OCI-LY1 (cell line): ENCODE results near the gene FHOD3.

Experiments
- H2AFZ ChIP-seq: fragments of 200-600 bp; sonication (generic), shearing (Covaris generic); 2 replicates; pipeline ENCODE4 v1.6.0; 2014; ENCODE audit warnings: antibody characterized with exemption, mild to moderate bottlenecking, low read length
- H3F3A ChIP-seq: fragments of 200-600 bp; sonication (generic), shearing (Covaris generic); 2 replicates; pipeline ENCODE4 v1.6.0; 2014; ENCODE audit warnings: mild to moderate bottlenecking, antibody characterized with exemption, low read length, moderate library complexity; ENCODE audit not compliant: insufficient read depth
- H3K27ac ChIP-seq: fragments of 200-600 bp; sonication (generic); 2 replicates; pipeline ENCODE4 v1.5.1; 2014; ENCODE audit warnings: low read length, mixed run types, mild to moderate bottlenecking, low read depth; ENCODE audit not compliant: poor library complexity, severe bottlenecking
- H3K27me3 ChIP-seq: fragments of 200-600 bp; sonication (generic); 2 replicates; pipeline ENCODE4 v1.6.0; 2014; ENCODE audit warnings: antibody characterized with exemption, mild to moderate bottlenecking, low read length, moderate library complexity; ENCODE audit not compliant: insufficient read depth
- H3K36me3 ChIP-seq: fragments of 200-600 bp; sonication (generic); 2 replicates; pipeline ENCODE4 v1.6.1; 2014; ENCODE audit warnings: mild to moderate bottlenecking, antibody characterized with exemption, low read length, moderate library complexity, mixed read lengths; ENCODE audit not compliant: insufficient read depth
- H3K4me1 ChIP-seq: fragments of 200-600 bp; sonication (generic); 2 replicates; pipeline ENCODE4 v1.5.1; 2014; ENCODE audit warnings: mild to moderate bottlenecking, low read length, moderate library complexity; ENCODE audit not compliant: insufficient read depth, severe bottlenecking
- H3K4me2 ChIP-seq: fragments of 200-600 bp; sonication (generic), shearing (Covaris generic); 2 replicates; pipeline ENCODE4 v1.6.1; 2014; ENCODE audit warnings: low read length
- H3K4me3 ChIP-seq: fragments of 200-600 bp; sonication (generic); 2 replicates; pipeline ENCODE4 v1.5.1; 2014; ENCODE audit warnings: low read length, low read depth, mild to moderate bottlenecking, mixed read lengths; ENCODE audit not compliant: poor library complexity, severe bottlenecking
- H3K79me2 ChIP-seq: fragments of 200-600 bp; shearing (Covaris generic); 2 replicates; pipeline ENCODE4 v1.6.1; 2016; ENCODE audit warnings: mixed run types, low read length, mixed read lengths; ENCODE audit not compliant: insufficient read depth
- H3K9ac ChIP-seq: fragments of 200-600 bp; sonication (generic), shearing (Covaris generic); 2 replicates; pipeline ENCODE4 v1.6.1; 2014; ENCODE audit warnings: mild to moderate bottlenecking, low read length, mixed read lengths
- H3K9me2 ChIP-seq: fragments of 200-600 bp; sonication (generic), shearing (Covaris generic); 2 replicates; pipeline ENCODE4 v1.6.1; 2014; ENCODE audit warnings: low read depth, mild to moderate bottlenecking, low read length, mixed read lengths
- H3K9me3 ChIP-seq: fragments of 200-600 bp; shearing (Covaris generic); 2 replicates; pipeline ENCODE4 v1.6.1; 2014; ENCODE audit warnings: low read length, mixed read lengths
- H4K20me1 ChIP-seq: fragments of 200-600 bp; sonication (generic), shearing (Covaris generic); 2 replicates; pipeline ENCODE4 v1.6.0; 2016; ENCODE audit warnings: mild to moderate bottlenecking, low read length; ENCODE audit not compliant: insufficient read depth
- EZH2 ChIP-seq: fragments of 200-600 bp; sonication (generic), shearing (Covaris generic); IDR thresholded peaks from 2 replicates; pipeline ENCODE4 v1.8.0; 2017; ENCODE audit warnings: borderline replicate concordance, mixed run types, mild to moderate bottlenecking, antibody characterized with exemption, low read length, moderate library complexity, mixed read lengths
- TF ChIP-seq, protein P1 (sequence below): fragments of 200-600 bp; sonication (generic), shearing (Covaris generic); IDR thresholded peaks from 2 replicates; pipeline ENCODE4 v1.5.1; 2017; ENCODE audit warnings: mild to moderate bottlenecking, antibody characterized with exemption, low read length, moderate library complexity, mixed read lengths

FHOD3 gene

DNA sequence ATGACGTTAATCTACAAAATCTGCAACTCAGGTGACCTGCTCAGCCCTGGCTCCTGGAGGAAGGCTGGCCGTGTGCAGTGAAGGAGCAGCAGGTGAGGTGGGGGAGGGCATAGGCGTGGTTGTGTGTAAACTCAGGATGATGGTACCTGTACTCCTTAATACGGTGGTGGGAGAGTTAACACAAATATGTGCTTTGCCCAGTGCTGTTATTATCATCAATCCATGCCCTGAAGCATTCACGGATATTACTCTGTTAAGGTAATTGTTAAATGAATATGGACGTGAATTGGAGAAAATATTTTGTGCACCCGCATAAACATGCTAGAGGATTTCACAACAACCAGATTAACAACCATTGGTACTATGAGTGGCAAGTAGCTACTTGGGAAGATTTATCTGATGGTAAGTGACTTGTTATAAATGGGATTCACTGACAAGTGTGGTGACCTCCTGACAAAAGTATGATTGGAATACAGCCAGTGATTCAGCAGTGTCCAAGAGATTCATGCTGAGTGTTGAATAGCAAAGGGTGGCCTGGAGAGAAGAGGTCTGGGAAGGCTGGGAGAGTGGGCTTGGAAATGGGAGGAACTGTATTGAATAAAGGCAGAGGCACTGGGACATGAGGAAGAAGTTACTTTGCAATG is 337.2 kb downstream of the FHOD3 start:
- no peak for TF ChIP-seq EZH2
- TF ChIP-seq, protein P1, sequence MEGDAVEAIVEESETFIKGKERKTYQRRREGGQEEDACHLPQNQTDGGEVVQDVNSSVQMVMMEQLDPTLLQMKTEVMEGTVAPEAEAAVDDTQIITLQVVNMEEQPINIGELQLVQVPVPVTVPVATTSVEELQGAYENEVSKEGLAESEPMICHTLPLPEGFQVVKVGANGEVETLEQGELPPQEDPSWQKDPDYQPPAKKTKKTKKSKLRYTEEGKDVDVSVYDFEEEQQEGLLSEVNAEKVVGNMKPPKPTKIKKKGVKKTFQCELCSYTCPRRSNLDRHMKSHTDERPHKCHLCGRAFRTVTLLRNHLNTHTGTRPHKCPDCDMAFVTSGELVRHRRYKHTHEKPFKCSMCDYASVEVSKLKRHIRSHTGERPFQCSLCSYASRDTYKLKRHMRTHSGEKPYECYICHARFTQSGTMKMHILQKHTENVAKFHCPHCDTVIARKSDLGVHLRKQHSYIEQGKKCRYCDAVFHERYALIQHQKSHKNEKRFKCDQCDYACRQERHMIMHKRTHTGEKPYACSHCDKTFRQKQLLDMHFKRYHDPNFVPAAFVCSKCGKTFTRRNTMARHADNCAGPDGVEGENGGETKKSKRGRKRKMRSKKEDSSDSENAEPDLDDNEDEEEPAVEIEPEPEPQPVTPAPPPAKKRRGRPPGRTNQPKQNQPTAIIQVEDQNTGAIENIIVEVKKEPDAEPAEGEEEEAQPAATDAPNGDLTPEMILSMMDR, result no peak
- H3K36me3 ChIP-seq, result no peaks in the 10 kb centered on the region
- no peak overlapping the region for H3K9ac ChIP-seq
- no peak overlapping the region for H2AFZ ChIP-seq
- no peaks in the 10 kb centered on the region for H3F3A ChIP-seq
- H3K79me2 ChIP-seq, result no peaks in the 10 kb centered on the region
- no peak overlapping the region for H3K27ac ChIP-seq
- no peaks in the 10 kb centered on the region for H3K9me3 ChIP-seq
- H3K4me3 ChIP-seq, result no peak overlapping the region
- H3K4me2 ChIP-seq, result no peak overlapping the region
- H4K20me1 ChIP-seq, result no peaks in the 10 kb centered on the region
- H3K9me2 ChIP-seq, result no peaks in the 10 kb centered on the region
- H3K27me3 ChIP-seq, result no peaks in the 10 kb centered on the region
- no peaks in the 10 kb centered on the region for H3K4me1 ChIP-seq

DNA sequence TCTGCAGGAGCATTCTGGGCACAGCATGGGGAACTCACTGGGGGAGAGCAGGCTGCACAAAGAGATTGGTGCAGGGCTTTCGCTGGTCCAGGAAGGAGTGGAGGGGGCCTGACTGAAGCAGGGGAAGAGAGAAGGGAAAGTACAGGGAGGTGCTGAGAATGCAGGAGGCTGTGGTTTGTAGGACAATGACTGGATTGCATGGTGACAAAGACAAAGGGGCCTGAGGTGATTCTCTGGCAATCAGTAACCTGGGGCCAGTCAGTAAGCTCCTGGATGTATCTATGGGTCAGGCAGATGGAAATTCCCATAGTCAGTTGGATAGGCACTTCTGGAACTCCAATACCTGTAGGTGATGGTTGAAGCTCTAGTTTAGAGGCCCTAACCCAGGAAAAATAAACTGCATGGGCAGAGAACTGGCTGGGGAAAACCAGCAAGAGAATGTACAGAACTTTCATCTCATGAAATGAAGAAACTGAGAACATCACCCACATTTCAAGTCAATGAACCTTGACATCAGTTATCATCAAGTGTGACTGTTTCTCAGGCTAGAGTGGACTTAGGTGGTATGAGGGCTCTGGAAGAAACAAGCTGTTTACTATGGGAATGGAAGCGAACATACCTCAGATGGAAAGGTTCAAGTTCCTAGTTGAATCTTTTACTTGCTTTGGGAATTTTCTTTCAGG is 338.0 kb downstream of the FHOD3 start:
- Histone ChIP-seq H2AFZ (no peak overlapping the region), H3F3A (no peaks in the 10 kb centered on the region), H3K27ac (no peak overlapping the region), H3K36me3 (no peaks in the 10 kb centered on the region), H4K20me1 (no peaks in the 10 kb centered on the region), H3K9me2 (no peaks in the 10 kb centered on the region), H3K27me3 (no peaks in the 10 kb centered on the region), H3K4me3 (no peak overlapping the region), H3K79me2 (no peaks in the 10 kb centered on the region), H3K4me1 (no peaks in the 10 kb centered on the region), H3K9me3 (no peaks in the 10 kb centered on the region), H3K4me2 (no peak overlapping the region), H3K9ac (no peak overlapping the region)
- no peak for TF ChIP-seq EZH2
- TF ChIP-seq, protein P1, result no peak

DNA sequence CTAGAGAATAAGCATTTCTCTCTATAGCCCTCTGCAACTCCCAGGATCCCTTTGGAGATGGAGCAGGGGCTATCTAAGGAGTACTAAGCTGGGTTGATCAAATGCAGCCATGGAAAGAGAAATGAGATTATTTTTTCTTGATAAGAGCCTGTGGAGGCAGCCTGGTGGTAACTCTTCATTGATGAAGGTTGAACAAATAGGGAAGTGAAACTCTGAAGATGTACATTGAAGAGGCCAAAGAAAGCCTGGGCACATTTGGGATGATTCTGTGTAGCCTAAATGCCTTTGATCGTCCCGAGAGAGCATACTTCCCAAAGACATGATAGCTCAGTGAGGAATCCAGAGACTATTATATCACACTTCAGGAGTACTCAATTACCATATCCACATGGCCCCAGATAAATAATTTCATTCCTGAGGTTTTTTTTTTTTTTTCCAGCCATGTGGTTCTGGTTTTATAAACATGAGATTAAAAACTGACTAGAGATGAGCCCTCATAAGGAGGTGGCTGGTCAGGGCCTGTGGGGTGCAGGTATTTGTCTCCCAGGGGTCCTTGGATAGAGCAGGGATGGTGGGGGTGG is 338.8 kb downstream of the FHOD3 start:
- TF ChIP-seq, protein P1, result no peak
- no peak for TF ChIP-seq EZH2
- Histone ChIP-seq H3K9ac (no peak overlapping the region), H3K4me2 (no peak overlapping the region)

More for the DNA sequence above, 338.8 kb downstream of the FHOD3 start:
- Histone ChIP-seq H4K20me1 (no peaks in the 10 kb centered on the region), H3K36me3 (no peaks in the 10 kb centered on the region), H3K27me3 (no peaks in the 10 kb centered on the region), H3F3A (no peaks in the 10 kb centered on the region), H3K9me2 (no peaks in the 10 kb centered on the region), H3K9me3 (no peaks in the 10 kb centered on the region), H3K4me3 (no peak overlapping the region), H3K27ac (no peak overlapping the region), H3K4me1 (no peaks in the 10 kb centered on the region), H3K79me2 (no peaks in the 10 kb centered on the region), H2AFZ (no peak overlapping the region)
